ENCODE results near the gene DZIP1.
"Not testable (repeated sequence)": the region's sequence is repeated elsewhere in the genome, so short reads cannot be mapped to it uniquely, and the experiment has no call there.

Gene DZIP1

DNA sequence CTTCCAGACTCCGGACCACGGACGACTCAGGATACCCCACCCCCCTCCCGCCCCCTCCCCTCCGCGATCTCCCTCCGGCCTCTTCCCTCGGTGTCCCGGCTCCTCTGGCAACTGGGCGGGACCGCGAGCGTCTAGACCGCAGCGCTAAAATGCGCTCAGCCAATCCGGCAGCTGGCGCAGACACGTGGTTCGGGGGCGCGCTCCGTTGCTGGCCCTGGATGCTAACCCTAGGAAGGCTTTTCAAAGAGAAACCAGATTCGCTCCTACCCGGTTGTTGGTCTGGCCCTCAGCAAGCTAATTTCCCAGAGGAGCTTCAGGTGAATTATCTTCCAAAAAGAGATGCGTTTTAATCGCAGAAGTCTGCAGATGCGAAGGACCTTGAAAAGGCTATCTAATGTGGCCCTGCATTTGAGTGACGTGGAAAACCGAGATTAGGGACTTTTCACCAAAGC is at the start of gene DZIP1:
TSS of gene DZIP1 (minus strand) at position 106 of the 452 bp plus-strand sequence. CDS start 2,677 bp downstream, outside the sequence.
- H3K4me3 ChIP-seq (replicated peaks in 1 of 2; ENCODE audit: low read depth in 2 of 2, low read length in 2 of 2): peak within 1 kb of the TSS; percentile 73 to 75
- no peak for TF ChIP-seq CTCF (IDR thresholded peaks at IDR 0.05; ENCODE audit: low read depth, low read length)
- DNase-seq (ENCODE audit: low read depth in 2 of 2): peak; percentile 87 to 91

- H3K4me3 ChIP-seq (replicated peaks in 1 of 2; ENCODE audit: low read depth in 2 of 2, low read length in 2 of 2); DNase-seq (ENCODE audit: low read depth in 2 of 2): not testable (repeated sequence)
These were observed 46.5 kb upstream of the DZIP1 start for GRCh38 chr13:95690986-95691385.

- H3K4me3 ChIP-seq (replicated peaks in 1 of 2; ENCODE audit: low read depth in 2 of 2, low read length in 2 of 2): no peak overlapping the region
- no peak for TF ChIP-seq CTCF (IDR thresholded peaks at IDR 0.05; ENCODE audit: low read depth, low read length)
- DNase-seq (ENCODE audit: low read depth in 2 of 2): no peak
These were observed 45.0 kb upstream of the DZIP1 start for GRCh38 chr13:95689582-95689926.

- H3K4me3 ChIP-seq (replicated peaks in 1 of 2; ENCODE audit: low read depth in 2 of 2, low read length in 2 of 2); DNase-seq (ENCODE audit: low read depth in 2 of 2): not testable (repeated sequence)
These were observed 40.5 kb upstream of the DZIP1 start for GRCh38 chr13:95684960-95685359.

DNA sequence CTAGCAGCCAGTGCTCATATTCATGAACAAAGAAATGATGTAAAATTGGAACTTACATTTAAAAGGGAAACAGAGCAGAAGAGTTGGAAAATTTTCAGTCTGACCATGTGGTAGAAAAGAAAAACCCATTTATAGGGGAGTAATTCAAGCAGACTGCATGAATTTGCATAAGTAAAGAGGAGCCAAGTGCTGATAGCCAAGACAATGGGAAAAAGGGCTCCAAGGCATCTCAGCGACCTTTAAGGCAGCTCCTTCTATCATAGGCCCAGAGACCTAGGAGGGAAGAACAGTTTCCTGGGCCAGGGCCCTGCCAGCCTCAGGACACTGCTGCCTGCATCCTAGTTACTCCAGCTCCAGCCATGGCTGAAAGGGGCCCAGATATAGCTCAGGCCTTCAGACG is 39.9 kb upstream of the DZIP1 start:
- DNase-seq (ENCODE audit: low read depth in 2 of 2): no peak
- no peak overlapping the region for H3K4me3 ChIP-seq (replicated peaks in 1 of 2; ENCODE audit: low read depth in 2 of 2, low read length in 2 of 2)
- TF ChIP-seq CTCF (IDR thresholded peaks at IDR 0.05; ENCODE audit: low read depth, low read length): no peak

- DNase-seq (ENCODE audit: low read depth in 2 of 2): no peak
- H3K4me3 ChIP-seq (replicated peaks in 1 of 2; ENCODE audit: low read depth in 2 of 2, low read length in 2 of 2): no peak overlapping the region
- TF ChIP-seq CTCF (IDR thresholded peaks at IDR 0.05; ENCODE audit: low read depth, low read length): no peak
These were observed 35.2 kb upstream of the DZIP1 start for GRCh38 chr13:95679722-95680121.

GRCh38 chr13:95678967-95679366 is 34.5 kb upstream of the DZIP1 start:
- no peak for DNase-seq (ENCODE audit: low read depth in 2 of 2)
- H3K4me3 ChIP-seq (replicated peaks in 1 of 2; ENCODE audit: low read depth in 2 of 2, low read length in 2 of 2): peak overlapping the region; percentile 87 to 94
- no peak for TF ChIP-seq CTCF (IDR thresholded peaks at IDR 0.05; ENCODE audit: low read depth, low read length)

DNA sequence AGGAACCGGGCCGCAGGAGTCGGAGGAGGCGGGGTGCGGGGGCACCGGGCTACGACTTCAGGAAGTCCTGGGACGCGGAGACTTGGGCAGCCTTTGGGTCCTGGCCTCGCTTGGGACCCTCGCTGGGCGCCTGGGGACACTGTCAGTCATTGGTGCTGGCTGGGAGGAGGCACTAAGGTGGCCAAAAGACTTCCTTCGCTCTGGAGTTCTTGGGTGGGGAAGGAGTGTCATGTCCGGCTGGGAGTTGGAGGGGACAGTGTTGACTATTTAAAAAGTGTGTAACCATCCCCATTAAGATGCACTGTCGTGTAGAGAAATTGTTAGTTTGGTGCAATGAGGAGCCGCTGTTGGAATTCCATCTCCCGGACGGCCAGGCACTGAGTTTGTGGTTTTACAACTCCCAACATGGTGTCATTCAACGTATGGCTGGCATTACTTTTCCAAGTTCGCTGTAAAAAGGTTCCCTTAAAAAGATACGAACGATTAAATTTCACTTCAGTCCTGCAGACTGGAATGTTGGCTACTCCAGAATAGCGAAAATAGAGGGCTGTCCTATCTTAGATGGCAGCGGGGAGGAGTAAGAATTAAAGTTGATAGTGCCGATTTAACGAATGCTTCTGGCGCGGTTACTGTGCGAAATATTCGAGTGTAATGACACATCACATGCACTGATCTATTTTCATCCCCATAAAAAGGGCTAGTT is 33.2 kb upstream of the DZIP1 start:
- peak; percentile 17 to 34 for DNase-seq (ENCODE audit: low read depth in 2 of 2)
- peak overlapping the region; percentile 87 to 94 for H3K4me3 ChIP-seq (replicated peaks in 1 of 2; ENCODE audit: low read depth in 2 of 2, low read length in 2 of 2)
- no peak for TF ChIP-seq CTCF (IDR thresholded peaks at IDR 0.05; ENCODE audit: low read depth, low read length)
